Lung (tissue), 12 donors: ENCODE measurements around the gene SHOC2. TPM values are rescaled to one million over a fixed set of nuclear protein-coding genes. Genes with fewer than 3 reads are reported as not detected.
A peak's percentile ranks its signal among the peaks of the same experiment; 100 is the strongest.
"Not testable (repeated sequence)": the region's sequence is repeated elsewhere in the genome, so short reads cannot be mapped to it uniquely, and the experiment has no call there.

Experiments
- ATAC-seq: fragments of 200-7000 bp; cut with Tn5 transposase; one replicate; pipeline ENCODE4 v1.9.1; 2020; ENCODE audit warnings: moderate number of reproducible peaks; ENCODE audit not compliant: insufficient read depth, low FRiP score
- DNase-seq, 3 donors: peaks; one replicate each; pipeline ENCODE4 v3.0.0-alpha.2; 2013 to 2017
- H3K27ac ChIP-seq, 2 donors: one replicate each; pipeline ENCODE4 v1.5.1; 2013; ENCODE audit warnings: mild to moderate bottlenecking in 2 of 2, moderate library complexity in 2 of 2, control low read depth in 1 of 2, inconsistent platforms in 1 of 2, low read depth in 1 of 2, low read length in 1 of 2
- H3K27me3 ChIP-seq, 3 donors: one replicate each; pipeline ENCODE4 v1.5.1; 2013; ENCODE audit warnings: low read length in 2 of 3; ENCODE audit not compliant: control insufficient read depth in 3 of 3, insufficient read depth in 3 of 3
- H3K36me3 ChIP-seq, 4 donors: one replicate each; pipeline ENCODE4 v1.5.1; 2013; ENCODE audit warnings: low read length in 4 of 4, mild to moderate bottlenecking in 1 of 4, moderate library complexity in 1 of 4; ENCODE audit not compliant: control insufficient read depth in 4 of 4, insufficient read depth in 4 of 4
- H3K4me1 ChIP-seq, 5 donors: one replicate each; pipeline ENCODE4 v1.5.1; 2013; ENCODE audit warnings: low read length in 5 of 5, mild to moderate bottlenecking in 2 of 5, moderate library complexity in 1 of 5; ENCODE audit not compliant: control insufficient read depth in 5 of 5, insufficient read depth in 5 of 5
- H3K4me3 ChIP-seq: one replicate; pipeline ENCODE4 v1.5.1; 2013; ENCODE audit warnings: mild to moderate bottlenecking, control low read depth, moderate library complexity
- H3K9ac ChIP-seq, 2 donors: one replicate each; pipeline ENCODE4 v1.5.1; 2013; ENCODE audit warnings: low read length in 2 of 2, control low read depth in 1 of 2; ENCODE audit not compliant: insufficient read depth in 1 of 2
- H3K9me3 ChIP-seq, 4 donors: one replicate each; pipeline ENCODE4 v1.5.1; 2013; ENCODE audit warnings: low read length in 3 of 4, mild to moderate bottlenecking in 1 of 4, moderate library complexity in 1 of 4; ENCODE audit not compliant: control insufficient read depth in 4 of 4, insufficient read depth in 3 of 4
- CTCF ChIP-seq: IDR thresholded peaks from 2 replicates; pipeline ENCODE4 v1.5.1; 2012; ENCODE audit warnings: mild to moderate bottlenecking; ENCODE audit errors: control extremely low read depth, extremely low read depth
- WGBS, 2 donors: extraction: QIAGEN DNeasy Blood & Tissue Kit; methylation state at CpG; one replicate each; pipeline ENCODE4 v1.1.7; 2013; 5-methylcytosine and 5-hydroxymethylcytosine counted together
- polyA plus RNA-seq, 2 donors: library from polyadenylated mRNA; stranded (reverse); fragments of 200-250 nt; gene quantifications; one replicate each; pipeline ENCODE4 v1.2.1, GENCODE V29; 2013
- total RNA-seq, 2 donors: library from RNA; depleted of rRNA in 1 of 2; stranded (reverse); fragments of >200 nt in 1 of 2; gene quantifications; one replicate each; pipeline ENCODE4 v1.2.1, GENCODE V29; 2014 to 2021
- donor health status: control.
- donor health status: control.
- donor health status: Bipolar disorder and iron deficiency.
- donor health status: healthy.
- donor health status: DM: yes; HTN: yes; CAD: no.

The SHOC2 gene
- total and polyA plus RNA-seq, 4 donors, result 17.3 to 74.9 (median 35.3) TPM

DNA sequence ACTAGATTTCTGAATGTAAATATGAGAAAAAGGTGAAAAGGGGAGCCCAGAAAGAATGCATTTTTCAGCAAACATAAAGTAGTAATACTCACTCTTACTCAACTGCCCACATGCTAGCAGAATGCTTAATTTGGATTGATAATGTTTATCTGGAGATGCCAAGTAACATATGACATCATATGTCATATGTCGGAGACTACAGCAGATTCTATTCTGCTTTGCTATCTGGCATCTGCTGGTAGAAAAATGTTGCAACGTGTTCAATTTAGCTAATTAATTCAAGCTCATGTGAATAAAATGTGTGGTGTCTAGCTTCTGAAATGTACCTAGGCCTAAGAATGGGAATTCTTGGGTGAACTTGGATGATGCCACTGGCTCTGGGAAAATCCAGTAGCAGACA is 5.0 kb upstream of the SHOC2 start:
- no peak for TF ChIP-seq CTCF
- 89 to 94% methylated on average over 2 of the region's 2 CpGs for WGBS, 2 donors
- H3K36me3 ChIP-seq, result peaks cover 0 to 7% (median 0%) of the 10 kb centered on the region in 4 donors
- DNase-seq (no peak), ATAC-seq (no peak)
- no peaks in the 10 kb centered on the region for H3K27me3 ChIP-seq
- no peak overlapping the region for H3K4me3 ChIP-seq
- H3K4me1 ChIP-seq, result peaks cover 0 to 17% (median 6%) of the 10 kb centered on the region in 5 donors
- no peak overlapping the region for H3K9ac ChIP-seq
- H3K9me3 ChIP-seq, result no peaks in the 10 kb centered on the region
- H3K27ac ChIP-seq, result no peak overlapping the region

- ATAC-seq, result no peak
Measured at GRCh38 chr10:110915035-110915434, 4.4 kb upstream of the SHOC2 start.

DNA sequence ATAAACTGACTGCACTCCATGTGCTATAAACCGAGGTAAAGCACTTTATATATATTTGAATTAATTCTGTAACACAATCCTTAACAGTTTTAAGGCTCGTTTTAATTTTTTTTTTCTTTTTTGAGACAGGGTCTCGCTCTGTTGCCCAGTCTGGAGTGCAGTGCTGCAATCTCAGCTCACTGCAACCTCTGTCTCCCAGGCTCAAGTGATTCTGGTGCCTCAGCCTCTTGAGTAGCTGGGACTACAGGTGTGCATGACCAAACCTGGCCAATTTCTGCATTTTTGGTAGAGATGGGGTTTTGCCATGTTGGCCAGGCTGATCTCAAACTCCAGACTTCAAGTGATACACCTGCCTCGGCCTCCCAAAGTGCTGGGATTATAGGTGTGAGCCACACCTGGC is 3.8 kb upstream of the SHOC2 start:
- not testable (repeated sequence) for ATAC-seq, H3K36me3 ChIP-seq, H3K9ac ChIP-seq, H3K27me3 ChIP-seq, H3K9me3 ChIP-seq, H3K27ac ChIP-seq, H3K4me3 ChIP-seq, DNase-seq
- 95 to 97% methylated on average over 4 of the region's 4 CpGs for WGBS, 2 donors
- H3K4me1 ChIP-seq, result peaks cover 0 to 13% (median 6%) of the 10 kb centered on the region in 5 donors

More at GRCh38 chr10:110915035-110915434, 4.4 kb upstream of the SHOC2 start:
- H3K9me3 ChIP-seq, result no peaks in the 10 kb centered on the region
- H3K4me3 ChIP-seq, result no peak overlapping the region
- H3K27ac ChIP-seq, result no peak overlapping the region
- no peak for TF ChIP-seq CTCF
- peaks cover 0 to 14% (median 6%) of the 10 kb centered on the region in 5 donors for H3K4me1 ChIP-seq
- H3K36me3 ChIP-seq, result peaks cover 0 to 7% (median 0%) of the 10 kb centered on the region in 4 donors
- DNase-seq, result no peak
- no peak overlapping the region for H3K9ac ChIP-seq
- no peaks in the 10 kb centered on the region for H3K27me3 ChIP-seq
- WGBS, 2 donors, result 96 to 97% methylated on average over 6 of the region's 6 CpGs

DNA sequence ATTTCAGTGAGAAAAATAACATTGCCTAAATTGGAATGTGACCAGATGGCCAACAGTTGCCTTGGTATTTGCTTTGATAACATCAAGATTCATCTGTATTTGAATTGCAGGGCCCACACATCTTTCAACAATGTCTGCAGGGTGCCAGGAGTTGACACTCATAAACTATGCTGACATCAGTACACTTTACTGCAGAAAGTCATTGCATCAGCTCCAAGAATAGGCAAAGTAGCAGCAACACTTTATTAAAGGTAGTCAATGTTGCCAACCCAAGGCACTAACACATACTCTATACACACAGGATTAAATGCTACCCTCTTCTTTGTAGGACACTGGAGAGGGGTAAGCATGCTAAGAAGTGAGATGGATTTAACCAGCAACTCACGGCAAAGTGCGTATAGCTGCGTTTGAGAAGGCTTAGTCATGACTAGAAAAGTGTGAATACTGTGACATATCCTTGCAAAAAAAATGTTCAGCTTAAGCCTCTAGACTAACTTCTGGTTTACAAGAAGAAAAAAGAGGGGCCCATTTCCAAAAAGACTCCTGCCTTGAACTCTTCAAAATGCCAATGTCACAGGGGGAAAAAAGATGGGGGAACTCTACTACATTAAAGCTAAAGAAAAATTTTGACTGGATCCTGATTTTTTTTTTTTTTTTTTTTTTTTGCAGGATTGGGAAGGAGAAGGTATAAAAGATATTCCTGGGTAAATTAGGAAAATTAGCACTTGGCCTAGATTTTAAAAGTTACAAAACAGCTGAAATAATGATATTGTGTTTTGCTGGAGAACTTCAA is 2.7 kb upstream of the SHOC2 start:
- H3K27ac ChIP-seq, result no peak overlapping the region
- WGBS, 2 donors, result 96 to 97% methylated on average over 3 of the region's 3 CpGs
- ATAC-seq, result no peak
- H3K4me3 ChIP-seq, result no peak overlapping the region
- peaks cover 0 to 7% (median 0%) of the 10 kb centered on the region in 4 donors for H3K36me3 ChIP-seq
- peaks cover 0 to 23% (median 6%) of the 10 kb centered on the region in 5 donors for H3K4me1 ChIP-seq
- no peaks in the 10 kb centered on the region for H3K27me3 ChIP-seq
- H3K9me3 ChIP-seq, result no peaks in the 10 kb centered on the region
- TF ChIP-seq CTCF, result no peak
- peak overlapping the region in 1 of 2 donors; percentile 96 for H3K9ac ChIP-seq
- DNase-seq, result no peak
